ENCODE measurements around the gene PANK2.
A peak's percentile ranks its signal among the peaks of the same experiment; 100 is the strongest.
"Not testable (repeated sequence)": the region's sequence is repeated elsewhere in the genome, so short reads cannot be mapped to it uniquely, and the experiment has no call there.

The PANK2 gene

DNA sequence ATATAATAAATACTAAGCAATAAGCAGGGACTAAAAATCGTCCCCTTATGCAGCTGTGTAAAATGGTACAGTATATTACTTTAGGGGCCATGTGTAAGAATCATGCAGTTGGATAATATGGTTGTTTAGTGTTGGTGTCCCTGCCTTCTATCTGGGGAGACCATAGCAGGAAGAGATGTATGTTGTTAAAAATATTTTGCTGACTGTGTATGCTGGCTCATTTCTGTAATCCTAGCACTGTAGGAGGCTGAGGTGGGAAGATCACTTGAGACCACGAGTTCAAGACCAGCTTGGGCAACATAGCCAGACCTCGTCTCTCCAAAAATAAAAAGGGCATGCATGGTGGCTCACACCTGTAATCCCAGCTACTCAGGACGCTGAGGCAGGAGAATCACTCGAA is 5.6 kb downstream of the PANK2 start:
- H3K4me3 ChIP-seq (ENCODE audit: low read depth, low read length), result no peak overlapping the region
- TF ChIP-seq, protein P1, sequence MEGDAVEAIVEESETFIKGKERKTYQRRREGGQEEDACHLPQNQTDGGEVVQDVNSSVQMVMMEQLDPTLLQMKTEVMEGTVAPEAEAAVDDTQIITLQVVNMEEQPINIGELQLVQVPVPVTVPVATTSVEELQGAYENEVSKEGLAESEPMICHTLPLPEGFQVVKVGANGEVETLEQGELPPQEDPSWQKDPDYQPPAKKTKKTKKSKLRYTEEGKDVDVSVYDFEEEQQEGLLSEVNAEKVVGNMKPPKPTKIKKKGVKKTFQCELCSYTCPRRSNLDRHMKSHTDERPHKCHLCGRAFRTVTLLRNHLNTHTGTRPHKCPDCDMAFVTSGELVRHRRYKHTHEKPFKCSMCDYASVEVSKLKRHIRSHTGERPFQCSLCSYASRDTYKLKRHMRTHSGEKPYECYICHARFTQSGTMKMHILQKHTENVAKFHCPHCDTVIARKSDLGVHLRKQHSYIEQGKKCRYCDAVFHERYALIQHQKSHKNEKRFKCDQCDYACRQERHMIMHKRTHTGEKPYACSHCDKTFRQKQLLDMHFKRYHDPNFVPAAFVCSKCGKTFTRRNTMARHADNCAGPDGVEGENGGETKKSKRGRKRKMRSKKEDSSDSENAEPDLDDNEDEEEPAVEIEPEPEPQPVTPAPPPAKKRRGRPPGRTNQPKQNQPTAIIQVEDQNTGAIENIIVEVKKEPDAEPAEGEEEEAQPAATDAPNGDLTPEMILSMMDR (IDR thresholded peaks at IDR 0.05; ENCODE audit: control insufficient read depth, extremely low read depth, insufficient read depth), result no peak
- DNase-seq (ENCODE audit: low read depth), result no peak

- H3K4me3 ChIP-seq (ENCODE audit: low read depth, low read length), result no peak overlapping the region
Measured at GRCh38 chr20:3896302-3896701, 7.1 kb downstream of the PANK2 start.

GRCh38 chr20:3896853-3897583 is 7.8 kb downstream of the PANK2 start:
- TF ChIP-seq, protein P1 (IDR thresholded peaks at IDR 0.05; ENCODE audit: control insufficient read depth, extremely low read depth, insufficient read depth), result no peak
- no peak for DNase-seq (ENCODE audit: low read depth)
- H3K4me3 ChIP-seq (ENCODE audit: low read depth, low read length), result no peak overlapping the region

More at GRCh38 chr20:3896302-3896701, 7.1 kb downstream of the PANK2 start:
- TF ChIP-seq, protein P1 (IDR thresholded peaks at IDR 0.05; ENCODE audit: control insufficient read depth, extremely low read depth, insufficient read depth), result no peak
- no peak for DNase-seq (ENCODE audit: low read depth)

- H3K4me3 ChIP-seq (ENCODE audit: low read depth, low read length), result not testable (repeated sequence)
Measured at GRCh38 chr20:3898181-3898580, 9.0 kb downstream of the PANK2 start.

DNA sequence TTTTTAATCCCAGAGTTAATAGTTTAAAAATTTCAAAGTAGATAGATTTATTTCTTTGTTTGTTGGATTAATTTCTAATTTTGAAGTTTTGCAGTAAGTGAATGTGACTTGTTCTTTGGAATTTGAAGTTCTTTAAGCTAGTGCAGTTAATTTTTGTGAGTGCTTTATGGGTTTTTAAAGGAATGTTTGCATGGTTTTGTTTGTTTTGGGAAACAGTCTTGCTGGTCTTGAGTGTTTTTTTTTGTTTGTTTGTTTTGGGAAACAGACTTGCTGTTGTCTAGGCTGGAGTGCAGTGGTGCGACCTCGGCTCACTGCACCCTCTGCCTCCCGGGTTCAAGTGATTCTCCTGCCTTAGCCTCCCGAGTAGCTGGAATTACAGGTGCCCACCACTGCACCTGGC is 9.5 kb downstream of the PANK2 start:
- H3K4me3 ChIP-seq (ENCODE audit: low read depth, low read length), result peak overlapping the region; percentile 2; the same call in 1 of the 2 replicates
- peak; percentile 62 for DNase-seq (ENCODE audit: low read depth)
- TF ChIP-seq, protein P1 (IDR thresholded peaks at IDR 0.05; ENCODE audit: control insufficient read depth, extremely low read depth, insufficient read depth), result no peak

More at GRCh38 chr20:3898181-3898580, 9.0 kb downstream of the PANK2 start:
- DNase-seq (ENCODE audit: low read depth), result not testable (repeated sequence)

- no peak overlapping the region for H3K4me3 ChIP-seq (ENCODE audit: low read depth, low read length)
- no peak for DNase-seq (ENCODE audit: low read depth)
- TF ChIP-seq, protein P1 (IDR thresholded peaks at IDR 0.05; ENCODE audit: control insufficient read depth, extremely low read depth, insufficient read depth), result no peak
Measured at GRCh38 chr20:3900187-3900604, 11.0 kb downstream of the PANK2 start.

GRCh38 chr20:3901028-3901705 is 12.0 kb downstream of the PANK2 start:
- DNase-seq (ENCODE audit: low read depth), result no peak
- TF ChIP-seq, protein P1 (IDR thresholded peaks at IDR 0.05; ENCODE audit: control insufficient read depth, extremely low read depth, insufficient read depth), result no peak
- H3K4me3 ChIP-seq (ENCODE audit: low read depth, low read length), result no peak overlapping the region

Data from LNCaP clone FGC (cell line).